Neural cell (in vitro differentiated cells): Measurements from ENCODE around the gene MT4.

Experiments
- EP300 ChIP-seq: fragments of 450-650 bp; conservative IDR thresholded peaks from 2 replicates; pipeline ENCODE4 v1.6.1; 2014; ENCODE audit warnings: antibody characterized with exemption, mild to moderate bottlenecking, moderate library complexity; ENCODE audit not compliant: poor library complexity, severe bottlenecking
- TF ChIP-seq, protein P1 (sequence below): fragments of 450-650 bp; IDR thresholded peaks from 2 replicates; pipeline ENCODE4 v1.5.1; 2014; ENCODE audit warnings: antibody characterized with exemption, mild to moderate bottlenecking, moderate library complexity; ENCODE audit not compliant: poor library complexity, severe bottlenecking
- TF ChIP-seq, protein P2 (sequence below): IDR thresholded peaks from 2 replicates; pipeline ENCODE4 v1.6.1; 2012; ENCODE audit warnings: borderline replicate concordance

DNA sequence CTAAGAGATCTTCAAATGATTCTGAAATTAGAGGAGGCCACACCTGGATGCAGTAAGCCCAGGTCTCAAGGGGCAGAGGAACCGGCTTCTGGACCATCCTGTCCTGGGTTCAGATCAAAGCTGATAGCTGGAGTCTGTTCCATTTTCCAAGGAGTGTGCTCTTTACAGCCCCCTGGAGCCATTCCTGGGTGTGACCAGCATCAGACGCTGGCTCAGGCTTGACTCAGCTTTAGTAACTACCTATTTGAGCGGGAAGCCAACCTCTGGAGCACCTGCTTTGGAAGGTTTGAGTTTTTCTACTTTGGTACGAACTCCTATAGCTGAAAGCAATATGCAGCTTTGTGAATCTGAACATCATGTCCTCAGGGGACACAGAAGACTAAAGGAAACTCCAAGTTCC, 32.2 kb upstream of the MT4 start:
- no peak for TF ChIP-seq EP300
- TF ChIP-seq, protein P1, sequence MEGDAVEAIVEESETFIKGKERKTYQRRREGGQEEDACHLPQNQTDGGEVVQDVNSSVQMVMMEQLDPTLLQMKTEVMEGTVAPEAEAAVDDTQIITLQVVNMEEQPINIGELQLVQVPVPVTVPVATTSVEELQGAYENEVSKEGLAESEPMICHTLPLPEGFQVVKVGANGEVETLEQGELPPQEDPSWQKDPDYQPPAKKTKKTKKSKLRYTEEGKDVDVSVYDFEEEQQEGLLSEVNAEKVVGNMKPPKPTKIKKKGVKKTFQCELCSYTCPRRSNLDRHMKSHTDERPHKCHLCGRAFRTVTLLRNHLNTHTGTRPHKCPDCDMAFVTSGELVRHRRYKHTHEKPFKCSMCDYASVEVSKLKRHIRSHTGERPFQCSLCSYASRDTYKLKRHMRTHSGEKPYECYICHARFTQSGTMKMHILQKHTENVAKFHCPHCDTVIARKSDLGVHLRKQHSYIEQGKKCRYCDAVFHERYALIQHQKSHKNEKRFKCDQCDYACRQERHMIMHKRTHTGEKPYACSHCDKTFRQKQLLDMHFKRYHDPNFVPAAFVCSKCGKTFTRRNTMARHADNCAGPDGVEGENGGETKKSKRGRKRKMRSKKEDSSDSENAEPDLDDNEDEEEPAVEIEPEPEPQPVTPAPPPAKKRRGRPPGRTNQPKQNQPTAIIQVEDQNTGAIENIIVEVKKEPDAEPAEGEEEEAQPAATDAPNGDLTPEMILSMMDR = no peak
- TF ChIP-seq, protein P2, sequence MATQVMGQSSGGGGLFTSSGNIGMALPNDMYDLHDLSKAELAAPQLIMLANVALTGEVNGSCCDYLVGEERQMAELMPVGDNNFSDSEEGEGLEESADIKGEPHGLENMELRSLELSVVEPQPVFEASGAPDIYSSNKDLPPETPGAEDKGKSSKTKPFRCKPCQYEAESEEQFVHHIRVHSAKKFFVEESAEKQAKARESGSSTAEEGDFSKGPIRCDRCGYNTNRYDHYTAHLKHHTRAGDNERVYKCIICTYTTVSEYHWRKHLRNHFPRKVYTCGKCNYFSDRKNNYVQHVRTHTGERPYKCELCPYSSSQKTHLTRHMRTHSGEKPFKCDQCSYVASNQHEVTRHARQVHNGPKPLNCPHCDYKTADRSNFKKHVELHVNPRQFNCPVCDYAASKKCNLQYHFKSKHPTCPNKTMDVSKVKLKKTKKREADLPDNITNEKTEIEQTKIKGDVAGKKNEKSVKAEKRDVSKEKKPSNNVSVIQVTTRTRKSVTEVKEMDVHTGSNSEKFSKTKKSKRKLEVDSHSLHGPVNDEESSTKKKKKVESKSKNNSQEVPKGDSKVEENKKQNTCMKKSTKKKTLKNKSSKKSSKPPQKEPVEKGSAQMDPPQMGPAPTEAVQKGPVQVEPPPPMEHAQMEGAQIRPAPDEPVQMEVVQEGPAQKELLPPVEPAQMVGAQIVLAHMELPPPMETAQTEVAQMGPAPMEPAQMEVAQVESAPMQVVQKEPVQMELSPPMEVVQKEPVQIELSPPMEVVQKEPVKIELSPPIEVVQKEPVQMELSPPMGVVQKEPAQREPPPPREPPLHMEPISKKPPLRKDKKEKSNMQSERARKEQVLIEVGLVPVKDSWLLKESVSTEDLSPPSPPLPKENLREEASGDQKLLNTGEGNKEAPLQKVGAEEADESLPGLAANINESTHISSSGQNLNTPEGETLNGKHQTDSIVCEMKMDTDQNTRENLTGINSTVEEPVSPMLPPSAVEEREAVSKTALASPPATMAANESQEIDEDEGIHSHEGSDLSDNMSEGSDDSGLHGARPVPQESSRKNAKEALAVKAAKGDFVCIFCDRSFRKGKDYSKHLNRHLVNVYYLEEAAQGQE = no peak
